ENCODE measurements around the gene ITGB6.
A peak's percentile ranks its signal among the peaks of the same experiment; 100 is the strongest.
"Not testable (repeated sequence)": the region's sequence is repeated elsewhere in the genome, so short reads cannot be mapped to it uniquely, and the experiment has no call there.

The ITGB6 gene

DNA sequence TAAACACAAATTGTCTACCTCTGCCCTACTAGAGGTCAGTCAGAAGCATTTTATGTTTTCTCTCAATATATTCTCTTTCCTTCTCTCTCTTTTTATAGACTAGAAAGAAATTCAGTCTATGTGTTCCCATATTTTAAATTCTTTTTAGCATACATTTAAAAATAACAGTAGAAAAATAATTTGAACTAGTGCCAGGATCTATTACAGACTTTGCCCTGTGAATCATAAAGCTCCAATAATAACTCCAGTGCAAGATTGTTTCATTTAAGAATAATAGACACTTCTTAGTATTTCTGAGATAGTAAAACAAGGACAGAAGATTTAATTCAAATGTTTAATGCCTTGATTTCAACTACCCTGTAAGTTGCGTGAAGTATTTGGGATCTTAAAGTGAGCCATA is 60.1 kb downstream of the ITGB6 start:
- no peak for DNase-seq (ENCODE audit: low spot score)

DNA sequence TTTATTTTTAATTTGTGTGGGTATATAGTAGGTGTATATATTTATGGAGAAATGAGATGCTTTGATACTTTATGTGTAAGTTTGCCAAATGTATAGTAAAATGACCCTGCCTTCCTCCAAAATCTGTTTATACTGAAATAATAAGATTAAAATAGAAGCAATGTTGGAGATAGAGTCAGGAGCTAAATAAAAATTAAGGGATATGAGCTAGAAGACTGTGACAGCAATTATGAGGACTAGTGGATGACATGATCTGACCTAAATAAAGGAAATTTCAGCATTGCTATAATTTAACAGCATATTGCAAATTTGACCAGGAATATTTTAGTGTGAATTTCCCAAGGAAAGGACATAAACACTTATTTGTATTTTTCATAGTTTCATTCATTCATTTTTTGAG is 60.7 kb downstream of the ITGB6 start:
- no peak for DNase-seq (ENCODE audit: low spot score)

DNA sequence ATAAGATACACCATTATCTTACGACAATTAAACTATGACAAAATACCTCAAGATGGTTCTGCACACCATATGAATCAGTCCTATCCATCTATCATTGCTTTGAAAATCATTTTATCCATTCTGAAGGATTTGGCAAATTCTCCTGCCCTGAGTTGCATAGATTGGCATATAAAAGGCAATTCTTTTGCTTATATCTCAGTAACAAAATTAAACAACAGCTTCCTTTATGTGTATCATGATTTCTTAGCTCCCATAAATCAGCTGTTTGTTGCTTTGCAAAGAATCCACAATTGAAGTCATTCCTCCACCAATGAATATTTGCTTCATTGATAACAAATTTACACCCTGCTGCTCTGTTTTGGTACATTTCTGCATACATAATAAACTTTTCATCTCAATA is 61.7 kb downstream of the ITGB6 start:
- no peak for DNase-seq (ENCODE audit: low spot score)

DNA sequence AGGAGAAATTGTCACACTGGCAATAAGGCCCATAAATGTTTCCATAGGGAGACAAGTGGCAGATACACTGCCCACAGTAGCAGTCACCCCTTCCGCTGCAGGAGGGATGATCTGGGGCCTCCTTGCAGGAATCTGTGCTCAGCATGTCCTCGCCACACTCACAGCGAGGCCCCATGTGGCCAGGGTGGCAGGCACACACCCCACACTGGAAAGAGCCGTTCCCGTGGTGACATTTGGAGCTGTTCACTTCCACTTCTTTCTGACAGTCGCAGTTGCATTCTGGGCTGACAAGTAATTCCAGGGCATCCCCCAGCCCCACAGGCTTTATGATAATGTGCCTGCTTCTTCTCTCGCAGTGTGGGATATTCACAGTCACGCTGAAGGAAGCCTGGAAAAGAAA is 62.6 kb downstream of the ITGB6 start:
- no peak for DNase-seq (ENCODE audit: low spot score)

DNA sequence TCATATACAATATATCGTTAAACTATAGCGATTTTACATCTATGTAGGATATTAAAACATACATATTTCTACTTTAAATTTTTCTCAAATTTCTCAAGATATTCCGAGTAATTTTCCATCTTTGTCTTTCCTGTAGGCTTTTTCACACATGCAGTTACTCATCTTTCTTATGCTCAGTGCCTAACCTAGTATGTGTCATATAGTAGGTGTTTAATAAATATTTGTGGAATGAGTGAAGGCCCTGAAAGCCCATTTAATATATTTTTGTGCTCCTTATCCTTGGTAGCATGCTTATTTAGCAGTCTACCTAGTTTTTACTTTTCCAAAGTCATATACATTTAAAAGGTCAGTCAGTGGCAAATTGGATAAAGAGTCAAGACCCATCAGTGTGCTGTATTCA is 67.3 kb downstream of the ITGB6 start:
- DNase-seq (ENCODE audit: low spot score) = no peak

DNA sequence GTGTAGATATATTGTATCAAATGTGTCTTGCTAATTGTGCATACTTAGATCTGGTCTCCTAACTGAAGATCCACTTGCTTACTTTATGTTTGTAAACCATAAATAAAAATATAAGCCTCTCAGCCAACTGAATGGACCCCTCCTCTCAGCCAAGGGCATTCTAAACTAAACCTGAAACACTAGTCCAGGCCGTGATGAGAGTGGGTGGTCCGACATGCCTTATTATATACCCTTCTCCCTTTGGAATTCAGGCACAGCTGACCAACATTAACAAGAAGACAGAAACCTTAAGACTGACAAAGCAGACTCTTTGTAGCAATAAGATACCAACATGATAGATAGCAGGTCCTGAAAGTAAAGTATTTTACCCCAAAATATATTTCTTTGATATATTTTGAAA is 73.3 kb downstream of the ITGB6 start:
- no peak for DNase-seq (ENCODE audit: low spot score)

DNA sequence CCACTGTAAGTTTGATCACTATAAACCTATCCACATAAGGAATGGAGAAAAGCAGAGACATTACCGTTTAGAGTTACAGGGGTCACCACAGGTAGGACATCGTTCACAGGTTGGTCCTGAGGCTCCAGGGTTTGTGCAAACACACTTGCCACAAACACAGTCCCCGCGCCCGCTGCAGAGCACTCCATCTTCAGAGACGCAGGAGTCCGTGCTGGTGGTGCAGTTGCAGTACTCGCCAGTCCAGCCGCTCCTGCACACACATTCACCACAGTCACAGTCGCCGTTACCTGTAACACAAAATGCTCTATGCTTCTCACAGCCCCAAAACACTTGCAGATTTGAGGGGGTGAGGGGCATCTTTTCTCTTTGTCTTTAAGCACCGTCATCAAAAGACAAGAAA is 73.8 kb downstream of the ITGB6 start:
- DNase-seq (ENCODE audit: low spot score) = no peak

DNA sequence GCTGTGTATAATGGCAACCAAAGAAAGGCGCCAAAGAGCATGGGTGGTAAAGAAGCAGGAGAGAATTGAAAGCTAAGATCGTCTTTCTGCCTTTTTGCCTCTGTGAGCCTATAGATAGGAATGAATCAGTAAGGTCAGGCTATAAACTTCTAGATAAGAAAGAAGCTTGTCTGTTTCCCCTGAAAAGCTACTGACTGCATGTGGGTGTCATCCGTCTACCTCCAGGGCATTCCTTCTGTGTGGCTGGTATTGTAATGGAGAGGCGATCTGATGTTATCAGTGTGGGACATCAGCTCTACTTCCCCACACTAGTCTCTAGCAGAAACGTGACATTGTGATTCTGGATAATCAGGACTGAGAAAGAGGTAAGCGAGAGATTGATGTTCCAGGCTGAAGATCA is 74.2 kb downstream of the ITGB6 start:
- no peak for DNase-seq (ENCODE audit: low spot score)

DNA sequence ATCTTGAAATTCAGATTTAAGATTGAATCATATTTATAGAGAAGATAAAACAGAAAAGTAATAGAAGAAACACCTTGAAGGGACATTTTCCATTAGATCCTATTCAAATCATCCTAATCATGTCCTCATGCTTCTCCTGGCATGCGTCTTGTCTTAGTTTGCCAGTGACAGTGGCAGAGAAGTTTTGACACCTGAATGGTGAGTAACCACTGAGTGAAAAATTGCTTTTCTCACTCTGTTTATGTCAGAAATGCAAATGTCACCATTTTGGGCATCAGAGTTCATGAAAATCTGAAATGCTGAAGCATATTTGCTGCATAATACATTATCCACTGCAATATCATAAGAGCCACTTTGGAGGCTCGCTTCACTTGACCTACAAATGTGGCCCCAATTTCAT is 74.7 kb downstream of the ITGB6 start:
- DNase-seq (ENCODE audit: low spot score) = no peak

DNA sequence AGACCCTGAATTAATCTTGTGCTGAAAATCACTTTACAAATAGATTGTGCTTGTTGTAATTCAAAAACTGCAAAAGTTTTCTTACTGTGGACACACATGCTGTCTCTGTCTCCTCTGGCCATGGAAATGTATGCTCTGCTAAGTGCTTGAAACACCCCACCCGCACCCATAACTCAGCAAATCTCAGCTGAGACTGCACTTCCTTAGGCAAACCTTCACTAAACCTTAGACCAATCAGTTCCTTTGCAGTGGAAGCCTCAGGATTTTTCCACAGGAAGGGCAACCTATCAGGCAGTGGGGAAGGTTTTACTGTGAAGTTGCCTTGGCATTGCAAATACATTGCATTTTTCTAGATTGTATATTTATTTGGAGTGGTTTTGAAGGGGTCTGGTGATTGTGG is 75.5 kb downstream of the ITGB6 start:
- no peak for DNase-seq (ENCODE audit: low spot score)

DNA sequence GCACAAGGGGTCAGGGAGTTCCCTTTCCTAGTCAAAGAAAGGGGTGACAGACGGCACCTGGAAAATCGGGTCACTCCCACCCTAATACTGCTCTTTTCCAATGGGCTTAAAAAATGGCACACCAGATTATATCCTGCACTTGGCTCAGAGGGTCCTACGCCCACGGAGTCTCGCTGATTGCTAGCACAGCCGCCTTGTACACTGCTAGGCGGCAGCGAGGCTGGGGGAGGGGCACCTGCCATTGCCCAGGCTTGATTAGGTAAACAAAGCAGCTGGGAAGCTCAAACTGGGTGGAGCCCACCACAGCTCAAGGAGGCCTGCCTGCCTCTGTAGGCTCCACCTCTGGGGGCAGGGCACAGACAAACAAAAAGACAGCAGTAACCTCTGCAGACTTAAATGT is 85.4 kb downstream of the ITGB6 start:
- DNase-seq (ENCODE audit: low spot score) = not testable (repeated sequence)

DNA sequence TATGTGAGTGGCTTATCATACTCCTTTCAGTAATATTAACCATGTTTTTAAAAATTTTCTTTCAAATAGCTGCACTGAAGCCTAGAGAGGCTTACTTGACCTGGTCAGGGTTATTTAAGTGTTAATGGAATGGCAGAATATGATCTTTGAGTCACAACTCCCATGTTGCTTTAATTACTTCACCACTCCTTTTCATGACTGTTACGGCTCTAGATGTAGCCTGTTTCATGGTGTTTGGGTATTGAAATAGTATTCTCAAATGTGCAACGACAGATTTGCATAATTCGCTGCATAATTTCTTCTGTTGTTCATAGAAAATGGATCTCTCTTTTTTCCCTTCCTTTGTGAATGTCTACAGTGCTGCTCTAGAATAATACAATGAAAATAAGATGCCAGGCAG is 86.1 kb downstream of the ITGB6 start:
- no peak for DNase-seq (ENCODE audit: low spot score)

DNA sequence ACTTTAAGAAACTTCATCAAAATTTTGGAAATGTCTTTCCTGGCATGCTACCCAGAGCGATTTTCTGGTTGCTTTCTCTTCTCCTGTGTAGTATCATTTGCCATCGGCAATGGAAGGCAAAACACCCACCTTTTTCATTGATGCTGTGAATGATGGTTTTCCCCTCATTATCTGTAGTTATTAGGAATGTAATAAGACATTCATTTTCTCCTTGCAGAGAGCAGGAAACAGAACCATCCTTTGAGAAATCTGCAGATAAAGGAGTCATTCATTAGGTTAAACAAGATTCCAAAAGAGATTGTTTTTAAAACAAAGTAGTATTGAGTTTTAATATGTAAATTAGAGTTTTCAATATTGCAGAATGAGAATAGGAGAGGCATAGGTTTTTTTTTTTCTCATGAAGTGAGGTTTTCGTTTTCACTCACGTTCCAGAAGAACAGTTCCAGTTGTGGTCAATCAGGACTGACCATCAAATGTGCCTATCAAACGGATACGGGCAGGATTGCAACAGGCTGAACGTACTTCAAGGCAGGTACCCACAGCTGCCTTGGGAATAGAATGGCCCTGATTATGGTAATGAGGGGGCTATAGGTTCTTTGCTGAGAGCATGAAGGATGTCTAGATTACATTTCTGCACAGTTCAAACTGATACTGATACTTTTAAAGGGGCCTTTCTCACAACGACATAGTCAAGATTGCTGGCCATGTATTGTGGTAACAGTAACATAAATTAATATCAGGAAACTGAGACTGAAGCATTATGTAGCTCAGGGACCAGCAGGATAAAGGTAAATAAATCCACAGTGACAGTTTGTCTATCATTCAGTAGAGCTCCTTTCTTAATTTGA is 87.9 kb downstream of the ITGB6 start:
- no peak for DNase-seq (ENCODE audit: low spot score)

DNA sequence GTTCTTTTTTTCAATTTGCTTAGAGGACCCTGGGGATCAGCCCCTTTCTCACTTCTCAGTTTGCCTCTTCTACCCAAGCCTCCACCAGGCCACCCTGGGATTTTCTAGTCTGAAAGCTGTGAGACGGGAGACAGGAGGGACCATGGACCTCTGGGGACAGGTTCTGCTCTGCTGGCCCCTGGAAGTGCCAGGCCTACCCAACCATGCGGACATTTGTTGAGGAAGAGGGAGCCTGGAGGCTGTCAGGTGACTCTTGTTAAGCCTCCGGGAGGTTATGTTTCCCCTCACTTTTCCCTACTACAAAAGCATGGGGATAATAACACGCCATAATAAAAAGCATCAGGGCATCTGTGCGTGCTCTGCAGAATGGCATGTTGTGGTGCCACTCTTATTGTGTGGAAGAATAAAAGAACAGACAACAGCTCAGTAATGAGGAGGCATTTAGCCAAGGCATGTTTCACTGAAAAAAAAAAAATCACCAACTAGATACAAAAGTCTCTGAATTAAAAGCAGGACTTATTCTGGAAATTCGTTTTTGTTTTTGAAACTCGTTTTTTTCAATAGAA is 89.3 kb downstream of the ITGB6 start:
- no peak for DNase-seq (ENCODE audit: low spot score)

DNA sequence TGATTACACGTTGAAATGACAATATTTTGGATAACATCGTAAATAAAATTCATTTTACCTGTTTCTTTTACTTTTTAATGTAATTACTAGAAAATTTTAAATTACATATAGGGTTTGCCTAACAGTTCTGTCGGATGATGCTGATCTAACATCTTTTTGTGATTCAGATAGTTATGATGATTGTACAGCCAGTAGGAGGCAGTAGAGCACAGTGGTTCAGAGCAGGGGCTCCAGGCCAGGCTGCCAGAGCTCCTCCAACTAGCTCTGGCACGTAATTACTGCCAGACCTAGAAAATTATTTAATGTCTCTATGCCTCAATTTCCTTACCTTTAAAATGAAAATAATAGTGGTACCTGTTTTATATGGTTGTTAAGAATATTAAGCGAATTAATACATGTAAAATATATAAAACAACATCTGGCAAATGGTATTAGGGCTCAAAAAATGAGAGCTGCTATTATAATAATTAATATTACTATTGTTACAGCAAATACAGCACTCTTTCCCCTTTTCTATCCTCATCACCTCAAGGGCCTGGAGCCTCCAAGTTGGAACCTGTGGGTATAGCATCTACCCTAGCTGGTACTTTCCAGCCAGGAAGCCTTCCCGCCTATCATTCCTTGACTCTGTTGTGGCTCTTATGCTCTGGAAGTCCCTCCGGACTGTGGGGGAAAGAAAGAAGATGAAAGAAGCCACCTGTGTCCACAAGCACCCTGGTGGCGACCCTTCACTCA is 90.0 kb downstream of the ITGB6 start:
- DNase-seq (ENCODE audit: low spot score) = peak; percentile 20

DNA sequence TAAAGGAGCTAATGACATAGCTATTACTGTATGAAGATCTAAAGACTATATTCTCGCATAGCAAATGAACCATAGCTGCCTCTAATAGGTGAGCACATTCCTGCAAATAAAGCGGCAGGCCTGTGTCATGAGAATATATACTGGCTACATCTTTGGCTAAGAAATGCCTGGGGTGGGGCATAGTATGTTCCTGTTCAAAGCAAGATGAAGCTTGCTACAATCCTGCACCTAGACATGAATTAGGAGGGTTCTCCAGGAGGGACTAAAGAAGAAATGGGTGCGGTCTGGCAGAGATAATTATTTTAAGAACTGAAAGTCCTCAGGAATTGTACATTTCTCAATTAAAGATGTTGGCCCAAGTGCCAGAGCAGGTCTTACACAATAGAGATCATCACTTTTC is 90.8 kb downstream of the ITGB6 start:
- no peak for DNase-seq (ENCODE audit: low spot score)

DNA sequence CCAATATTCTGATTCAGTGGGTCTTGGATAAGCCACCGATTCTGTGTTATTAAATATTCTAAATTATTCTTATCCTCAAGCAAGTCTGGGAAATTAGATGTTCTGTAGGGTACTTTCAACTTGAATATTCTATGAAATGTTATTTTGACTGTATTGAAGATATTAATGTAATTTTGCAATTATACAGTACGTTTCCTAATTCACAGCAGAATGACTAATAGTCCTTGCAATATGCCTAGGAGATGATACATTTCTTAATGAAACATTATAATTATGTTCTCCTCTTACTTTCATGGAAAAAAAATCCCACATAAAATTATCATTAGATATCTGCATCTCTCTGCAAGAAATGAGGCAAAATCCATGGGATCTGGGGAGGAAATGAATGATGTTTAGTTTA is 91.4 kb downstream of the ITGB6 start:
- DNase-seq (ENCODE audit: low spot score) = no peak

DNA sequence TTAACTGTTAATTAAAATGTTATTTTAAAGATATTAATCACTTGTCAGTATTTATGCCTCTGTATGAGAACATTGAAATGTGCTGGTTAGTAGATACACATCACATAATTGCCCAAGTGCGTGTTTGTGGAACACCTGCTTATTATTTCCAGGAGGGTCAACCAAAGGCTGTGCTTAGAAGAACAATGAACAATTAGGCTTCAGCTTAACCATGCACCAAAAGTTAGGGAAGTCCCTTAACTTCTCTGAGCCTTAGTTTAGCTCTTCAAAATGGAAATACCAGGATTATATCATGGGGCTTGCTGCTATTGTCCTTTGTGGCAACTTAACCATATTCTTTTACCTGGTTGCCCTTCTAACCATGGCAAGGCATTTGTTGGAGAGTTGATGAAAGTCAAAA is 94.7 kb downstream of the ITGB6 start:
- DNase-seq (ENCODE audit: low spot score) = no peak

DNA sequence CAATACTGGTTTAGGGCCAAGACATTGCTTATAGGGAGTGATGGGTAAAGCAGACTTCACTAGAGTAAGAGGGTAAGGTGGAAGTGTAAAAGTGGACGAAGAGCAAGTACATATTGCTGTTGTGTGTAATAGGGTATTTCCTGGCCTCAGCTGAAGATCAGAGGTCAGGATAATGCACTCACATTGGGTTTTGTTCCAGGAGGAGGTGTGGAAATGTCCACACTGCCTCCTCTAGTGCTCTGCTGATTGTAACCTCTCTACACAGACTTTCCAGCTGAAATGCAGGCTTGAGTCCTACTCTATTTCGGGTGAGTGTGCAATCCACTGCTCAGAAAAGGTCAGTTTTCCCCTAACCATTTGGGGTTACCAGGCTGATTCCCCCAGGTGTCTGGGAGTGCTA is 96.0 kb downstream of the ITGB6 start:
- DNase-seq (ENCODE audit: low spot score) = no peak

DNA sequence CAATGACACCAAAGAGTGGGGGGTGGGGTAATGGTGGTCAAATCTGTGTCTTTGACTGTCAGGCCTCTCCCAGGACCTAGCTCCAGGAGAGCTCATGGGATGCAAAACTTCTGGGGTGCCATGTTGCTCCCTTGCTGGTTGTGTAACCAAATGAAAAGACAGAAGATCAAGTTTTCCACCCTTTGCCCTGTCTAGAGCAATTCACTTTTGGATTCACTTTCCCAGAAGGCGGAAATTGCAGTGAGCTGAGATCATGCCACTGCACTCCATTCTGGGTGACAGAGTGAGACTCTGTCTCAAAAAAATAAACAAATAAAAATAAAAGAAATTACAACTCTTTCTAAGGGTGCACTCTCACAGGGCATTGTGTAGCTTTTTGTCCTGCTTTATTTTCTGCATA is 102.7 kb downstream of the ITGB6 start:
- DNase-seq (ENCODE audit: low spot score) = no peak

DNA sequence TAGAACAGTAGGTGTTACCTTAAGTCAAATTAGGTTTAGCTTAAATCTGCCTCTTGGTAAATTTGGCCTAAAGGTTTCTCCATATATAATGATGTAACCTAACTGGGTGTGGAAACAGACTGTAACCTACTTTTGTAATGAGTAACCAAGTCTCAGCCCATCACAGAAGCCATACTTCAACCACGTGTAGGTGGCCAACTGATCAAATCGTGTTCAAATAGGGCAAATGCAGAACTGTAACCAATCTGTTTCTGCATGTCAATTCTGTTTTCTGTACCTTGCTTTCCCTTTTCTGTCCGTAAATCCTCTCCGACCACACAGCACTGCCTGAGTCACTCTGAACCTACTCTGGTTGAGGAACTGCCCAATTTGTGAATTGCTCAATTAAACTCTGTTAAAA is 103.7 kb downstream of the ITGB6 start:
- no peak for DNase-seq (ENCODE audit: low spot score)

DNA sequence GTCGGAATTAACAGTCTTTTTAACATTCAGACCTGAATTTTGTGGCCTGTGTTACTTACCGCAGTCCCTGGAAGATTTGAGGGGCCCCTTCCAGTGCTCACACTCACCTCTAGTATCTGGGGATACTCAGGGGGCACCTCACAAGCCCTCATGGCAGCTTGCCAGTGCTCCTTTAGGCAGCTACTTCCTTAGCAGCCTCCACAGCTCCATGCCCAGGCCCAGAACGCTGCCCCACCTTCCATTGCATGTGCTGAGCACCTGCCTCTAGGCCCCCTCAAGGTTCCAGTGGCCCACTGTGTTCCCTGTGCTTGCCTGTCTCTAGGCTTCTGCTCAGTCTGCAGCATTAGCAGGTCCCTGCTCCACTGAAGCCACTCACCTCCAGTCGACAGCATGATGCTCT is 107.6 kb downstream of the ITGB6 start:
- no peak for DNase-seq (ENCODE audit: low spot score)

DNA sequence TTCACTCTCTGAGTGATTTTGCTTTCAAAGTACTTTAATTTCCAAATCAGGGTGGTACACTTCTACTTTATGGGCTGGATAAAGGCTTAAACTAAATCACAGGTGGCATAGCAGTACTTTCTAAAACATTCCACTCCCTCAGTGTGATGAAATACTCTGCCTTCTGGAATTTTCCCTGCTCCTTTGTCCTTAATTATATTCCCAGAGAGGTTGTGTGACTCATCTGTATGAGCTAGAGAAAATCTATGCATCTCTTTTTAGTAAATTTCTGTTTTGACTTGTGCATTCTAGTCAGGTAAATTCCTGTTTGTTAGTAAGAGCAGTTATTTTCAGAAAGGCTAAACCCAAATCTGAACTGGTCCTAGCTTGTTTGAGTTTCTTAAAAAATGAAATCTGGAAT is 108.7 kb downstream of the ITGB6 start:
- DNase-seq (ENCODE audit: low spot score) = no peak

Data from hematopoietic multipotent progenitor cell treated with erythropoietin and hydrocortisone succinate and interleukin-3 and kit ligand, for 15 days (in vitro differentiated cells).